ENCODE data around the gene LOX.

DNA sequence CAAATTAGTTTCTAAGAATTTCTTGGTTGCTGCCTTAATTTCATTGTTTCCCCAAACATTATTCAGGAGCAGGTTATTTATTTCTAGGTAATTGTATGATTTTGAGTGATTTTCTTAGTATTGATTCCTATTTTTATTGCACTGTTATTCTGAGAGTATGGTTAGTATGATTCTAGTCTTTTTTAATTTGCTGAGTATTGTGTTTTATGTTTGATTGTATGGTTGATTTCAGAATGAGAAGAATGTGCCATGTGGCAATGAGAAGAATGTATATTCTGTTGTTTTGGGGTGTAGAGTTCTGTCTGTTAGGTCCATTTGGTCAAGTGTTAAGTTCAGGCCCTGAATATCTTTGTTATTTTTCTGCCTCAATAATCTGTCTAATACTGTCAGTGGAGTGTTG, 27.1 kb downstream of the LOX start:
- no peak for TF ChIP-seq EZH2 (IDR thresholded peaks at IDR 0.05; ENCODE audit: borderline replicate concordance, insufficient read depth, low read length, poor library complexity, severe bottlenecking)
- TF ChIP-seq, protein P1, sequence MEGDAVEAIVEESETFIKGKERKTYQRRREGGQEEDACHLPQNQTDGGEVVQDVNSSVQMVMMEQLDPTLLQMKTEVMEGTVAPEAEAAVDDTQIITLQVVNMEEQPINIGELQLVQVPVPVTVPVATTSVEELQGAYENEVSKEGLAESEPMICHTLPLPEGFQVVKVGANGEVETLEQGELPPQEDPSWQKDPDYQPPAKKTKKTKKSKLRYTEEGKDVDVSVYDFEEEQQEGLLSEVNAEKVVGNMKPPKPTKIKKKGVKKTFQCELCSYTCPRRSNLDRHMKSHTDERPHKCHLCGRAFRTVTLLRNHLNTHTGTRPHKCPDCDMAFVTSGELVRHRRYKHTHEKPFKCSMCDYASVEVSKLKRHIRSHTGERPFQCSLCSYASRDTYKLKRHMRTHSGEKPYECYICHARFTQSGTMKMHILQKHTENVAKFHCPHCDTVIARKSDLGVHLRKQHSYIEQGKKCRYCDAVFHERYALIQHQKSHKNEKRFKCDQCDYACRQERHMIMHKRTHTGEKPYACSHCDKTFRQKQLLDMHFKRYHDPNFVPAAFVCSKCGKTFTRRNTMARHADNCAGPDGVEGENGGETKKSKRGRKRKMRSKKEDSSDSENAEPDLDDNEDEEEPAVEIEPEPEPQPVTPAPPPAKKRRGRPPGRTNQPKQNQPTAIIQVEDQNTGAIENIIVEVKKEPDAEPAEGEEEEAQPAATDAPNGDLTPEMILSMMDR (IDR thresholded peaks at IDR 0.05; ENCODE audit: poor library complexity, severe bottlenecking): no peak
- TF ChIP-seq RAD21 (conservative IDR thresholded peaks at IDR 0.05): no peak
- TF ChIP-seq POLR2AphosphoS5 (IDR thresholded peaks at IDR 0.05): no peak
- no peak for TF ChIP-seq EP300 (conservative IDR thresholded peaks at IDR 0.05; ENCODE audit: poor library complexity, severe bottlenecking)
- TF ChIP-seq, protein P2, sequence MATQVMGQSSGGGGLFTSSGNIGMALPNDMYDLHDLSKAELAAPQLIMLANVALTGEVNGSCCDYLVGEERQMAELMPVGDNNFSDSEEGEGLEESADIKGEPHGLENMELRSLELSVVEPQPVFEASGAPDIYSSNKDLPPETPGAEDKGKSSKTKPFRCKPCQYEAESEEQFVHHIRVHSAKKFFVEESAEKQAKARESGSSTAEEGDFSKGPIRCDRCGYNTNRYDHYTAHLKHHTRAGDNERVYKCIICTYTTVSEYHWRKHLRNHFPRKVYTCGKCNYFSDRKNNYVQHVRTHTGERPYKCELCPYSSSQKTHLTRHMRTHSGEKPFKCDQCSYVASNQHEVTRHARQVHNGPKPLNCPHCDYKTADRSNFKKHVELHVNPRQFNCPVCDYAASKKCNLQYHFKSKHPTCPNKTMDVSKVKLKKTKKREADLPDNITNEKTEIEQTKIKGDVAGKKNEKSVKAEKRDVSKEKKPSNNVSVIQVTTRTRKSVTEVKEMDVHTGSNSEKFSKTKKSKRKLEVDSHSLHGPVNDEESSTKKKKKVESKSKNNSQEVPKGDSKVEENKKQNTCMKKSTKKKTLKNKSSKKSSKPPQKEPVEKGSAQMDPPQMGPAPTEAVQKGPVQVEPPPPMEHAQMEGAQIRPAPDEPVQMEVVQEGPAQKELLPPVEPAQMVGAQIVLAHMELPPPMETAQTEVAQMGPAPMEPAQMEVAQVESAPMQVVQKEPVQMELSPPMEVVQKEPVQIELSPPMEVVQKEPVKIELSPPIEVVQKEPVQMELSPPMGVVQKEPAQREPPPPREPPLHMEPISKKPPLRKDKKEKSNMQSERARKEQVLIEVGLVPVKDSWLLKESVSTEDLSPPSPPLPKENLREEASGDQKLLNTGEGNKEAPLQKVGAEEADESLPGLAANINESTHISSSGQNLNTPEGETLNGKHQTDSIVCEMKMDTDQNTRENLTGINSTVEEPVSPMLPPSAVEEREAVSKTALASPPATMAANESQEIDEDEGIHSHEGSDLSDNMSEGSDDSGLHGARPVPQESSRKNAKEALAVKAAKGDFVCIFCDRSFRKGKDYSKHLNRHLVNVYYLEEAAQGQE (IDR thresholded peaks at IDR 0.05; ENCODE audit: borderline replicate concordance): no peak
- TF ChIP-seq MXI1 (conservative IDR thresholded peaks at IDR 0.05; ENCODE audit: poor library complexity, severe bottlenecking): no peak
- no peak for TF ChIP-seq TAF1 (IDR thresholded peaks at IDR 0.05; ENCODE audit: low read depth)

All from neural cell (in vitro differentiated cells).